Measurements from ENCODE around the gene F10. TPM values are rescaled to one million over a fixed set of nuclear protein-coding genes. Genes with fewer than 3 reads are reported as not detected.

The F10 gene
- total RNA-seq, 2 donors from 2014 or later, result 1.0 TPM; not detected in 1

DNA sequence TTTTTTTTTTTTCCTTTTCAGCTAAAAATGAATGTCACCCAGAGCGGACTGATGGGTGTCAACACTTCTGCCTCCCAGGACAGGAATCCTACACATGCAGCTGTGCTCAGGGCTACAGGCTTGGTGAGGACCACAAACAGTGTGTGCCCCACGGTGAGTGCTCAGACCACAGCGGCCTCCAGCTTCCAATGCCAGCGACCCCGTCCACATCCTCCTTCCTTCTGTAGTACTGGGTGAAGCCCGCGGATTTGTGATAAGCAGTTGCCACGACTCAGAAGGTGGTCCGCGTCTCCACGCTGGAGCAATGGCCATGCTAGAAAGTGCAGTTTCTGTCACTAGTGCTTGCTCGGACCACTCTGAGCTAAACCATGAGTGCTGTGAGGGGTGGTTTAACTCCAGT, 41.9 kb downstream of the F10 start:
- no peak for ATAC-seq (replicated peaks)

DNA sequence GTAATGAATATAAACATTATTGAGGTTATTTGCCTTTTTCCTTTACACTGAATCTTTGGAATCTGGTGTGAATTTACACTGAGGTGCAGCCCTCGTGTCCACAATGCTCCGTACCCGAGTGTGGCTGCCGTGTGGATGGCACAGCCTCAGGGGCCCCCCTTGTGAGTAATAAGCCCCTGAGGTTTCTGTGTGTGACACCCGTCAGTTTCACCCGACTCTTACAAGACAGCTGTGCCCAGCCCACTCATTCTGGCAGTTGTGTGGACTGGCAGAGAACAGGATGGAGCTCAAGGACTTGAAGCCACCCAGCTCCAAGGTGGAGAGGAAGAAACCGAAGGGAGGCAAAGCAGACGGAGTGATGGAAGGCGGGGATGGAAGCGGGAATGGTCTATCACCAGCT, 43.7 kb downstream of the F10 start:
- H3K4me3 Mint-ChIP-seq, result peak overlapping the region; percentile 48
- peaks cover 40% of the 10 kb centered on the region for H3K36me3 Mint-ChIP-seq (ENCODE audit: low read depth)
- H3K27ac Mint-ChIP-seq, result peak overlapping the region; percentile 60
- H3K9me3 Mint-ChIP-seq, result peaks cover 4% of the 10 kb centered on the region
- ATAC-seq (replicated peaks), result peak; percentile 87
- H3K4me1 Mint-ChIP-seq, result peaks cover 21% of the 10 kb centered on the region
- no peaks in the 10 kb centered on the region for H3K27me3 Mint-ChIP-seq

More for the DNA sequence above, 41.9 kb downstream of the F10 start:
- no peak overlapping the region for H3K4me3 Mint-ChIP-seq
- H3K4me1 Mint-ChIP-seq, result peaks cover 21% of the 10 kb centered on the region
- H3K27me3 Mint-ChIP-seq, result no peaks in the 10 kb centered on the region
- peaks cover 4% of the 10 kb centered on the region for H3K9me3 Mint-ChIP-seq
- peaks cover 26% of the 10 kb centered on the region for H3K36me3 Mint-ChIP-seq (ENCODE audit: low read depth)
- no peak overlapping the region for H3K27ac Mint-ChIP-seq

DNA sequence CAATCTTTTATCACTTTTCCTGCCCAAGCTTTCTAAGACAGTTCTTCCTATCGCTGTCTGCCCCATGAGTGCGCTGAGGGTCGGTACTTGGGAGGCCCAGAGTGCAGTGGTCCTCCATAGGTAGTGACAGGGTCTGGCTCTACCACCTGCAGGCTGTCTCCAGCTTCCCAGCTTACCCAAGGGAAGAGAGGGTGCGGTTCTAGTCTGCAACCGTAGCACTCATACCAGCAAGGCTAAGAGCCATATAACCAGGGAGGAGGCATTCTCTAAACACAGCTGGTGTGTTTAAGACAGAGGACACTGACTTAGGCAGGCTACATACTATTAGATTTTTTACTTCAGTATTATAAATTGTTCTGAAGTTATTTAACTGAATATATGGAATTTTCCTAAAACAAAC, 44.1 kb downstream of the F10 start:
- H3K4me3 Mint-ChIP-seq, result peak overlapping the region; percentile 48
- H3K27ac Mint-ChIP-seq, result peak overlapping the region; percentile 60
- peaks cover 44% of the 10 kb centered on the region for H3K36me3 Mint-ChIP-seq (ENCODE audit: low read depth)
- peaks cover 21% of the 10 kb centered on the region for H3K4me1 Mint-ChIP-seq
- ATAC-seq (replicated peaks), result no peak
- H3K9me3 Mint-ChIP-seq, result peaks cover 4% of the 10 kb centered on the region
- H3K27me3 Mint-ChIP-seq, result no peaks in the 10 kb centered on the region

DNA sequence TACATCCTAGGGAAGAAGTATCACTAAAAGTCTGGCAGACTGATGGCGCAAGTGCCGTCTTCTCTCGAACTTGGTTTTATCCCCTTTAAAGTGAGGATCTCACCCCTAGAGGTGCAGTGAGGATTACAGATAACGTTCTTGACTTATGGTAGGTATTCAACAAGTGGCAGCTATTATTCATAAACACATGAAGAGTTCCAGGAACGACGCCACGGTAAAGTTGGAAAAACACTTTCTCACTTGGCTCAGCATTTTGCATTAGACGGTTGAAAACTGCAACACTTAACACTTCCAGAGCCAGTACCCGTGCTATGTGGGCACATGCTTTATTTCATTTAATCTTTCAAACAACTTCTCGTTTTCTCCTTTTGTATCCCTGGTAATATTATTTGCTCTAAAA, 44.6 kb downstream of the F10 start:
- Mint-ChIP-seq H3K9me3 (peaks cover 4% of the 10 kb centered on the region), H3K4me1 (peaks cover 21% of the 10 kb centered on the region), H3K4me3 (no peak overlapping the region), H3K27ac (no peak overlapping the region), H3K36me3 (ENCODE audit: low read depth) (peaks cover 49% of the 10 kb centered on the region), H3K27me3 (no peaks in the 10 kb centered on the region)
- ATAC-seq (replicated peaks), result no peak

DNA sequence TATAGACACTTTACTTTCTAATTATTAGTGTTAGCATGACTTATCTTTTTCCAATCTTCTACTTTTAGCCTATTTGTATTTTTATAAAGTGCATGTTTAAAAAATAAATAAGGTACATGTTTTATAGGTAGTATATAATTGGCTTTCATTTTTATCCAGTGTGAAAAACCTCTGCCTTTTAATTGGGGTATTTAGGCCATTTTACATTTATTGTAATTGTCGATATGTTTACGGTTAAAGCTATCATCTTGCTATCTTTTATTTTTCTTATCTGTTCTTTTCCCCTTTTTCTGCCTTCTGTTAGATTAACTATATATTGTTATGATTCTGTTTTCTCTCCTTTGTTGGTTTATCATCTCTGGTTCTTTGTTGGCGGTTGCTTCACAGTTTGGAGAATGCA, 45.0 kb downstream of the F10 start:
- peaks cover 52% of the 10 kb centered on the region for H3K36me3 Mint-ChIP-seq (ENCODE audit: low read depth)
- no peaks in the 10 kb centered on the region for H3K27me3 Mint-ChIP-seq
- ATAC-seq (replicated peaks), result no peak
- peaks cover 4% of the 10 kb centered on the region for H3K9me3 Mint-ChIP-seq
- peaks cover 21% of the 10 kb centered on the region for H3K4me1 Mint-ChIP-seq
- H3K4me3 Mint-ChIP-seq, result no peak overlapping the region
- H3K27ac Mint-ChIP-seq, result no peak overlapping the region

DNA sequence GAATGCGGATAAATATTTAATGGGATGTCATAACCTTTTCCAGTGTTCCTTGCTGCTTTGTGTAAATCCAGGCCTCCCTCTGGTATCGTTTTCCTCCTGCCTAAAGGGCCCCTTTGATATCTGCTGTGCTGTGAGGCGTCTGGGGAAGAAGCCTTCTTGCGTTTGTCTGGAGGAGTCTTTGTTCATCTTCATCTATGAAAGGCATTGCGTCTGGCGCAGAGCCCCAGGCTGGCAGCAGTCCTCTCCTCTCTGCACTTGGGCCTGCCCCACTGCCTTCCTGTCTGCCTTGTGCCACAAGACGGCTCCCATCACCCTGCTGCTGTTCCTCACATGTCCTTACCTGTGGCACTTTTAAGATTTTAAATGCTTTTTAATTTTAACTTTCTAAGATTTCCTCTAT, 45.6 kb downstream of the F10 start:
- H3K4me3 Mint-ChIP-seq, result no peak overlapping the region
- no peak overlapping the region for H3K27ac Mint-ChIP-seq
- H3K36me3 Mint-ChIP-seq (ENCODE audit: low read depth), result peaks cover 58% of the 10 kb centered on the region
- H3K9me3 Mint-ChIP-seq, result peaks cover 4% of the 10 kb centered on the region
- no peaks in the 10 kb centered on the region for H3K27me3 Mint-ChIP-seq
- no peak for ATAC-seq (replicated peaks)
- H3K4me1 Mint-ChIP-seq, result peaks cover 21% of the 10 kb centered on the region

DNA sequence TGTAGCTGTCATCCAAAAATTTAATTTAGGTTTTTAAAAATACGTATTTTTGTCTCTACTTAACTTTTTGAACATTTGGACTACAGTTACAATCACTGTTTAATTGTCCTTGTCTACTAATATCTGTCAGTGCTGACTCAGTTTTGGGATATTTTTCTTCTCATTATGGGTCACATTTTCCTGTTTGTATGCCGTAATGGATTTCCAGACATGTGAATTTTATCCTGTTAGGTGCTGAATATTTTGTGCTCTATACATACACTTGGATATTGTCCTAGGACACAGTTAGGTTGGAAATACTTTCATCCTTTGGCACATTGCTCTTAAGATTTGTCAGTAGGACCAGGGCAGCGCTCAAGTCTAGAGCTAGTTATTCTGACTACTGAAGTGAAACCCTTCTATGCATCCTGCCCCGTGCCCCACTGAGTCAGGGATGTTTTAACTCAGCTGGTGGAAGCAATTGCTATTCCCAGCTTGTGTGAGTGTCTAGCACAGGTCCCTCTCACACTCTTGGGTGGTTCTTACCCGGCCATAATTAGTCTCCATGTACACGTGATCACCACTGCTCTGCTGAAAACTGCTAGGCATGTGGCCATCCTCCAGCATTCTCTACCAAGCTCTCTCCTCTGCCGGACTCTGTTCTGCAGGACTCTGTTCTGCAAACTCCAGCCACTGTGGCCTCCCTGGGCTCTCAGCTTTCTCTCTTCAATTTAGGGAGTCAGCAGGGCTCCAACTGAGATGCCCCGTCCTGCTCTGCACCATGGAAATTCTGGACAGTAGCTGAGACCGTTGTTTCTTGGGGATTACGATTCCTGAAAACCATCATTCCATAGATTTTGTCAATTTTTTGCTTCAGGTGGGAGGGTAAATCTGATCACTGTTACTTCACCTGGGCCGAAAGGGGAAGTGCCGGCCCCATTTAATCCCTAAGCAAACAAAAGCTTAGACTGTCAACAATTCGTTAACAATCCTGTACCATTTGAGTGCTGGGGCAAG, 47.0 kb downstream of the F10 start:
- Mint-ChIP-seq H3K27me3 (no peaks in the 10 kb centered on the region), H3K4me3 (no peak overlapping the region), H3K27ac (no peak overlapping the region), H3K36me3 (ENCODE audit: low read depth) (peaks cover 70% of the 10 kb centered on the region), H3K9me3 (peaks cover 4% of the 10 kb centered on the region), H3K4me1 (peaks cover 19% of the 10 kb centered on the region)
- ATAC-seq (replicated peaks), result peak; percentile 68

DNA sequence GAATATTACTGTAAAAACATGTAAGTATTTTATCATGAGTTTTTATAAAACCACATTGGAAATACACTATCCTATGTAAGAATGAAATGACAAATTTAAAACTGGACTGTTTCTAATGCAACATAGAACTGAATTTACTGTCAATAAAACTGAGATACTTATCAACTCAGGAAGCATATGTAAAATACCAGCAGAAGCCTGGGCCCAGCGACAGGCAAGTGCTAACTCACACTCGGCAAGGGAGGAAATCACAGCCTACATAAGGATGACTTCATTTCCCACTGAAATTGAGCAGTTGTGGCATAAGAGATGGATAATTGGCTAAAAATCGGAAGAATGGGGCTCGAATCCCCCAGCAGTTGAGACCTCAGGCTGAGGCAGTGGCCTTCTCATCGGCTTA, 47.9 kb downstream of the F10 start:
- Mint-ChIP-seq H3K9me3 (peaks cover 4% of the 10 kb centered on the region), H3K27ac (peak overlapping the region; percentile 15), H3K4me1 (peaks cover 11% of the 10 kb centered on the region), H3K36me3 (ENCODE audit: low read depth) (peaks cover 79% of the 10 kb centered on the region), H3K27me3 (no peaks in the 10 kb centered on the region), H3K4me3 (no peak overlapping the region)
- ATAC-seq (replicated peaks), result no peak

DNA sequence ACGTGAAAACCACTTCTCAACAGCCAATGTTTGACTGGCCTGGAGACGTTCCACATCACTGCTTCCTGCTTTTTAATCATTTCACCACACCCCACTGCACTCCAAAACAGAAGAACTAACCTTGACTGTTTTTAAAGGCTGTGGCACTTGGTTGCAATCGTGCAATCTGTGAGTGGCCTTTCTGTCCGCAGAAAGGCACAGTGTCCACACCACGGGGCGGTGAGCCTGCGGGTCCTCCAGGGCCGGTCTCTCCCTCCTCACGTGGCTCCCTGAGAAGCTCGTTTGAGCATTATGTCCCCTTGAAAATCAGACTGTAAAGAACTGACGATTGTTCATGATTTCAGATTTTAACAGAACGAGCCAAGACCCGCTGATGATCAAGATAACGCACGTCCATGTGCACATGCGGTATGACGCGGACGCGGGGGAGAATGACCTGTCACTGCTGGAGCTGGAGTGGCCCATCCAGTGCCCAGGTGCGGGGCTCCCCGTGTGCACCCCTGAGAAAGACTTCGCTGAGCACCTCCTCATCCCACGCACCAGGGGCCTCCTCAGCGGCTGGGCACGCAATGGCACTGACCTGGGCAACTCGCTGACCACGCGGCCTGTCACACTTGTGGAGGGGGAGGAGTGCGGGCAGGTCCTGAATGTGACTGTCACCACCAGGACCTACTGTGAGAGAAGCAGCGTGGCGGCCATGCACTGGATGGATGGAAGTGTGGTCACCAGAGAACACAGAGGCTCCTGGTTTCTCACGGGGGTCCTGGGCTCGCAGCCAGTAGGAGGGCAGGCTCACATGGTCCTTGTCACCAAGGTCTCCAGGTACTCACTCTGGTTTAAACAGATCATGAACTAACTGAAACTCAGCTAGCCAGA, 48.9 kb downstream of the F10 start:
- peaks cover 6% of the 10 kb centered on the region for H3K4me1 Mint-ChIP-seq
- H3K9me3 Mint-ChIP-seq, result peaks cover 4% of the 10 kb centered on the region
- H3K4me3 Mint-ChIP-seq, result no peak overlapping the region
- no peak for ATAC-seq (replicated peaks)
- H3K36me3 Mint-ChIP-seq (ENCODE audit: low read depth), result peaks cover 82% of the 10 kb centered on the region
- H3K27me3 Mint-ChIP-seq, result no peaks in the 10 kb centered on the region
- no peak overlapping the region for H3K27ac Mint-ChIP-seq

DNA sequence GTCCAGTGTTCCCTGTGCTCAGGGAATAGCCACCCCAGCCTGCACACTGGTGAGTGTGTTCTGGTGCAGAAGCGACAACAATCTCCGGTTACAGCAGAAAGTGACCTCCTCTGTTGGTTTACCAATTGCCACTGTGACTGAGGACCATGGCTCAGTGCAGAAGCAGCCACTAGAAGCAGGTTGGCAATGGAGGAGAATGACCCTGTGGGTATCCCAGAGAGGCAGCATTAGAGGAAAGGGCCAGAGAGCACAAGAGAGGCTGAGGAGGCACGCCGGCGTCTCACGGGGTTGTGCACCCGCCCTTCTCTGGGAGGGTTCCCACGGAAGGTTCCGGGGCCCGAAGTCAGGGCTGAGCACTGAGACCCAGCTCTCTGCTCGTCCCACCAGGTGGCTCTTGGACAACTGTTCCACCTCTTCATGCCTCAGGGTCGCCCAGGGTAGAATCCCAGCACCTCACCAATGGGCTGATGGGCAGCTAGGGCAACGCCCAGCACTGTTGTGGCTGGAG, 49.9 kb downstream of the F10 start:
- H3K27me3 Mint-ChIP-seq, result no peaks in the 10 kb centered on the region
- peaks cover 6% of the 10 kb centered on the region for H3K4me1 Mint-ChIP-seq

DNA sequence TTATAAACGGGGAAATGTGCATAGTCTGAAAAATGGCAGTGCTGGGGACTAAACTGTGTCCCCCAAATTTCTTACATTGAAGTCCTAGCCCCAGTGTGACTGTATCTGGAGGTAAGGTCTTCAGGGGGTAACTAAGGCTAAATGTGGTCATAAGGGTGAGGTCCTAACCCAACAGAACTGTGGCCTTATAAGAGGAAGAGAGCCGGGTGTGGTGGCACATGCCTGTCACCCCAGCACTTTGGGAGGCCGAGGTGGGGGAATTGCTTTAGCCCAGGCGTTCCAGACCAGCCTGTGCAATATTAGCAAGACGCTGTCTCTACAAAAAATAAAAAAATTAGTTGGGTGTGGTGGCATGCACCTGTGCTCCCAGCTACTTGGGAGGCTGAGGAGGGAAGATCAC, 53.7 kb downstream of the F10 start:
- no peaks in the 10 kb centered on the region for H3K27me3 Mint-ChIP-seq
- peak overlapping the region; percentile 67 for H3K4me3 Mint-ChIP-seq
- peaks cover 10% of the 10 kb centered on the region for H3K4me1 Mint-ChIP-seq
- peak; percentile 92 for ATAC-seq (replicated peaks)
- H3K9me3 Mint-ChIP-seq, result no peaks in the 10 kb centered on the region
- peaks cover 95% of the 10 kb centered on the region for H3K36me3 Mint-ChIP-seq (ENCODE audit: low read depth)
- H3K27ac Mint-ChIP-seq, result peak overlapping the region; percentile 79

More for the DNA sequence above, 49.9 kb downstream of the F10 start:
- ATAC-seq (replicated peaks), result no peak
- no peak overlapping the region for H3K27ac Mint-ChIP-seq
- peaks cover 4% of the 10 kb centered on the region for H3K9me3 Mint-ChIP-seq
- H3K4me3 Mint-ChIP-seq, result no peak overlapping the region
- H3K36me3 Mint-ChIP-seq (ENCODE audit: low read depth), result peaks cover 90% of the 10 kb centered on the region

DNA sequence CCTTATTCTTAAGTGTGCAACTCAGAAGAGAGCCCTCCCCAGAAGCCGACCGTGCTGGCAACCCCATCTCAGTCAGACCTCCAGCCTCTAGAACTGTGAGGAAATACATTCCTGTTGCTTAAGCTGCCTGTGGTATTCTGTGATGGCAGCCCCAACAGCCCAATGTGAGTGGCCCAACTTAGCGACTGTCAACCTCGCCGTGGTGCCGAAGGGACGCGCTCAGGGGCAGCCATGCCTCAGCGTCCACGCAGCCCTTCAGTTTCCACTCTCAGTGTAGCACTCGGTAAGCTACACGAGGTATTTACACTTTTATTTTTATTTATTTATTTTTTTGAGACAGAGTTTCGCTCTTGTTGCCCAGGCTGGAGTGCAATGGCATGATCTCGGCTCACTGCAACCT, 54.2 kb downstream of the F10 start:
- Mint-ChIP-seq H3K27me3 (no peaks in the 10 kb centered on the region), H3K27ac (peak overlapping the region; percentile 79), H3K4me1 (peaks cover 10% of the 10 kb centered on the region), H3K4me3 (peak overlapping the region; percentile 67), H3K36me3 (ENCODE audit: low read depth) (peaks cover 95% of the 10 kb centered on the region), H3K9me3 (no peaks in the 10 kb centered on the region)
- ATAC-seq (replicated peaks), result no peak

DNA sequence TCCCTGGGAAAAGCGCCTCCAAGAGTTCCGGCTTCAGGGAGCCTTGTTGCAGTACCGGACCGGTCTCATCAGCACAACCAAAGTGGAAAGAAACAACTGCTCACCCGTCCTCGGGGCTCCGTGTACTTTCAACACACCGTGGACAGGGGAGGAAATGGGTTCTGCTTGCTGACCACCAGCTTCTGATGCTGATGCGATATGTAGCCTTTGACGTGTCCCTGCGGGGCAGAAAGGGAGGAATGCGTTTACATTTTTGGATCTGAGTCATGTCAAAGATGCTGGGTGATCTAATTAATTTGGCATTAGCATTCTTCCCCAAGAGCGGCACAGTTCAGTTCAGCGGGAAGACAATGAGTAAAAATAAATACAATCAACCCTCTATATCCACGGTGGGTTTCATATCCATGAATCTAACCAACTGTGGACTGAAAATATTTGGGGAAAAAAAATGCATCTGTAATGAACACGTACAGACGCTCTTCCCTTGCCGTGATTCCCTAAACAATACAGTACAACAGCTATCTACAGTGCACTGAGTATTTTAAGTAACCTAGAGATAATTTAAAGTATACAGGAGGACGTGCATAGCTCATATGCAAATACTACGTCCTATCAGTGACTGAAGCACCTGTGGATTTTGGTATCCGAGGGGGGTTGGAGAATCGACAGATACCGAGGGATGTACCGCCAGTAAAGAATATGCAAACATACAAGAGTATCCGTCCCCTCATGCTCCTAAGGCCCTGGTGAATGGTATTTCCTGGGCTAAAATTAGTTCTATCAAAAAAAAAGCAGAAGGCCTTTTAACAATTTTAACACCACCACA, 55.7 kb downstream of the F10 start:
- Mint-ChIP-seq H3K9me3 (no peaks in the 10 kb centered on the region), H3K4me1 (peaks cover 10% of the 10 kb centered on the region), H3K36me3 (ENCODE audit: low read depth) (peaks cover 97% of the 10 kb centered on the region), H3K4me3 (no peak overlapping the region), H3K27ac (no peak overlapping the region), H3K27me3 (no peaks in the 10 kb centered on the region)
- ATAC-seq (replicated peaks), result no peak

DNA sequence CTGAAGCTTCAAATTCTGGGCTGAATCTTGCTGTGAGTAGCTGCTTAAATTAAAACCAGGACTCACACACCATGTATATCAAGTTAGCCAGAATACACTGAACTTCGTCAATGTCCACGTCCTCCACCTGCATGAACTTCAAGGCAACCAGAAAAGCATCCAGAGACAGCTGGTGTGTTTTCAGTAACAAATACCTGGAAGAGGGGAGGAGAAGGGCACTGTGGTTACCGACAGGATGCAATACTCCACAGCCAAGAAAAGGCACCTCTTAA, 56.2 kb downstream of the F10 start:
- Mint-ChIP-seq H3K4me1 (peaks cover 10% of the 10 kb centered on the region), H3K36me3 (ENCODE audit: low read depth) (peaks cover 98% of the 10 kb centered on the region), H3K27me3 (no peaks in the 10 kb centered on the region), H3K27ac (no peak overlapping the region), H3K4me3 (no peak overlapping the region), H3K9me3 (no peaks in the 10 kb centered on the region)
- no peak for ATAC-seq (replicated peaks)
